ENCODE data around the gene COL16A1. TPM values are rescaled to one million over a fixed set of nuclear protein-coding genes. Genes with fewer than 3 reads are reported as not detected.
A peak's percentile ranks its signal among the peaks of the same experiment; 100 is the strongest.

The COL16A1 gene
- total and polyA plus RNA-seq, 2 of the 4 experiments (the other 2 are of a cell fraction): 34.2 to 62.8 TPM

DNA sequence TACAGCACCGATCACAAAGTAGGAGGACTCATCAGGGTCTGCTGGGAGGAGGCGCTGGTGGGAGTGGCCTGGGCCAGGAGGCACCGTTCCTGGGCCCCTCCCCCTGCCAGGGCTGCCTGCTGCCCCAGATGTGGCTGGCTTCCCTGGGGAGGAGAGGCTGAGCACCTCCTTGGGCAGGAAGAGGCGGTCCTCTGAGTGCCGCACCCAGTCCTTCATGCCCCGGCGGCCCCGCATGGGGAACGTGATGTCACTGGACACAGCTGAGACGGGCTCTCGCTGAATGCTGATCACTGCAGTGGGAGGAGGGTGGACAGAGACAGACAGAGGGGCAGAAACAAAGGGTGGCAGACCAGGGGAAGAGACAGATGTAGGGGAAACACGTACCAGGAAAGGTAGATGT, 35.5 kb upstream of the COL16A1 start (continued):
- TF ChIP-seq, protein P1, sequence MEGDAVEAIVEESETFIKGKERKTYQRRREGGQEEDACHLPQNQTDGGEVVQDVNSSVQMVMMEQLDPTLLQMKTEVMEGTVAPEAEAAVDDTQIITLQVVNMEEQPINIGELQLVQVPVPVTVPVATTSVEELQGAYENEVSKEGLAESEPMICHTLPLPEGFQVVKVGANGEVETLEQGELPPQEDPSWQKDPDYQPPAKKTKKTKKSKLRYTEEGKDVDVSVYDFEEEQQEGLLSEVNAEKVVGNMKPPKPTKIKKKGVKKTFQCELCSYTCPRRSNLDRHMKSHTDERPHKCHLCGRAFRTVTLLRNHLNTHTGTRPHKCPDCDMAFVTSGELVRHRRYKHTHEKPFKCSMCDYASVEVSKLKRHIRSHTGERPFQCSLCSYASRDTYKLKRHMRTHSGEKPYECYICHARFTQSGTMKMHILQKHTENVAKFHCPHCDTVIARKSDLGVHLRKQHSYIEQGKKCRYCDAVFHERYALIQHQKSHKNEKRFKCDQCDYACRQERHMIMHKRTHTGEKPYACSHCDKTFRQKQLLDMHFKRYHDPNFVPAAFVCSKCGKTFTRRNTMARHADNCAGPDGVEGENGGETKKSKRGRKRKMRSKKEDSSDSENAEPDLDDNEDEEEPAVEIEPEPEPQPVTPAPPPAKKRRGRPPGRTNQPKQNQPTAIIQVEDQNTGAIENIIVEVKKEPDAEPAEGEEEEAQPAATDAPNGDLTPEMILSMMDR (conservative IDR thresholded peaks at IDR 0.05; ENCODE audit: low read depth, low read length): no peak
- no peak for TF ChIP-seq NFE2L2 (IDR thresholded peaks at IDR 0.05; ENCODE audit: low read depth, low read length)

DNA sequence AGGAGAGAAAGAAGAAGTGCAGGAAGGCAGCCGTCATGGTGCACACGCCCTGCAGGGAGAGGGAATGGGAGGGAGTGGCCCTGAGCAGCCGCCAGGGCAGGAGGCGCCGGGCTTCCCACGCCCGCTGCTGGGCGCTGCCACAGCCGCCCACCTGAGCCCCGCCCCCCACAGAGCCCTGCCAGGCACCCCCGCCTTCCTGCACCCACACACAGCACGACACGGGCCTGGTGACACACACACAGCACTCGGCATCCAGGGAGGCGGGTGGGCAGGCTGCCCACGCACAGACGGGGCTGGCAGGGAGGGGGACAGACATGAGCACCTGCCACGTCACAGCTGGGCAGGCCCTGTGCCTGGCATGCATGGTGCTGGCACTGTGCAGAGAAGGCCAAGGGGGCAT, 32.9 kb upstream of the COL16A1 start:
- Histone ChIP-seq H2AFZ (replicated peaks; ENCODE audit: low read length, poor library complexity) (no peak overlapping the region), H3K23ac (ENCODE audit: low read depth, low read length) (no peak overlapping the region), H3K4me2 (ENCODE audit: low read depth, low read length) (no peak overlapping the region), H2BK5ac (ENCODE audit: low read depth, low read length, poor library complexity, severe bottlenecking) (no peak overlapping the region), H3K14ac (replicated peaks; ENCODE audit: low read depth, low read length) (no peak overlapping the region), H2AK5ac (ENCODE audit: low read depth, low read length) (no peak overlapping the region), H3K18ac (ENCODE audit: low read depth, low read length) (no peak overlapping the region), H4K20me1 (ENCODE audit: insufficient read depth, low read length) (peaks cover 5% of the 10 kb centered on the region; the same call in 1 of the 2 replicates), H3K4ac (ENCODE audit: low read depth, low read length) (no peak overlapping the region), H2AK9ac (replicated peaks; ENCODE audit: low read depth, low read length, poor library complexity) (peak overlapping the region; percentile 72), H2BK20ac (ENCODE audit: low read depth, low read length) (no peak overlapping the region), H4K91ac (ENCODE audit: insufficient read depth, low read depth, low read length) (no peak overlapping the region), H3K4me1 (ENCODE audit: control insufficient read depth, insufficient read depth, low read length) (no peaks in the 10 kb centered on the region), H3K9me1 (ENCODE audit: insufficient read depth, low read length) (no peaks in the 10 kb centered on the region; the same call in 1 of the 2 replicates), H3K9me3 (ENCODE audit: control insufficient read depth, insufficient read depth, low read length) (no peaks in the 10 kb centered on the region), H3K56ac (ENCODE audit: extremely low read depth, insufficient read depth, low read length) (no peak overlapping the region), H3K79me1 (ENCODE audit: low read depth in 1 of 2, low read length in 2 of 2) (no peaks in the 10 kb centered on the region), H3K36me3 (ENCODE audit: control insufficient read depth, insufficient read depth, low read length) (peaks cover 9% of the 10 kb centered on the region; the same call in 1 of the 2 replicates), H3K4me3 (ENCODE audit: insufficient read depth, low read depth, low read length) (no peak overlapping the region), H2BK15ac (ENCODE audit: low read depth, low read length) (no peak overlapping the region), H4K5ac (ENCODE audit: low read depth, low read length) (no peak overlapping the region), H3K9ac (ENCODE audit: low read depth, low read length) (no peak overlapping the region), H3K27ac (ENCODE audit: insufficient read depth, low read length) (no peak overlapping the region), H3K27me3 (ENCODE audit: control insufficient read depth, insufficient read depth, low read length) (no peaks in the 10 kb centered on the region), H4K8ac (ENCODE audit: low read depth in 2 of 2, low read length in 2 of 2) (no peak overlapping the region), H2BK120ac (ENCODE audit: low read depth, low read length) (no peak overlapping the region)
- no TSS peak for BruUV-seq (replicated peaks)
- ATAC-seq (ENCODE audit: low read depth) (no peak), DNase-seq (no peak)
- dilution Hi-C loops (cut with HindIII; ENCODE audit: low sequenced_read_pairs, unreplicated experiment) (no loop called here), intact Hi-C loops (cut with micrococcal nuclease) (no loop called here), in situ Hi-C loops (cut with MboI; ENCODE audit: low sequenced_read_pairs) (no loop called here)
- ChIA-PET CTCF (interaction anchor here (1.0 kb wide), 2 partner anchors 9 to 18 kb away, joined by 3 to 4 read pairs; no protein-coding TSS in a partner anchor), POLR2A (ENCODE audit: unreplicated experiment) (no interaction called here)
- 100% methylated on average over 2 of the region's 18 CpGs; no CpG with 5 or more reads in 1 of the 2 experiments for WGBS, 2 experiments (ENCODE audit: extremely low coverage in 2 of 2, insufficient read length in 1 of 2)
- no peak for TF ChIP-seq MAZ (IDR thresholded peaks at IDR 0.05; ENCODE audit: borderline replicate concordance, low read depth, low read length)
- TF ChIP-seq, protein P2, sequence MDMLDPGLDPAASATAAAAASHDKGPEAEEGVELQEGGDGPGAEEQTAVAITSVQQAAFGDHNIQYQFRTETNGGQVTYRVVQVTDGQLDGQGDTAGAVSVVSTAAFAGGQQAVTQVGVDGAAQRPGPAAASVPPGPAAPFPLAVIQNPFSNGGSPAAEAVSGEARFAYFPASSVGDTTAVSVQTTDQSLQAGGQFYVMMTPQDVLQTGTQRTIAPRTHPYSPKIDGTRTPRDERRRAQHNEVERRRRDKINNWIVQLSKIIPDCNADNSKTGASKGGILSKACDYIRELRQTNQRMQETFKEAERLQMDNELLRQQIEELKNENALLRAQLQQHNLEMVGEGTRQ (IDR thresholded peaks at IDR 0.05; ENCODE audit: low read depth, low read length): no peak
- no peak for TF ChIP-seq RCOR1 (IDR thresholded peaks at IDR 0.05; ENCODE audit: insufficient replicate concordance, low read length)
- TF ChIP-seq POLR2A (IDR thresholded peaks at IDR 0.05; ENCODE audit: low read depth, low read length): no peak
- TF ChIP-seq, protein P1 (conservative IDR thresholded peaks at IDR 0.05; ENCODE audit: low read depth, low read length): no peak
- TF ChIP-seq SMC3 (IDR thresholded peaks at IDR 0.05; ENCODE audit: low read depth, low read length): no peak
- no peak for TF ChIP-seq MXI1 (IDR thresholded peaks at IDR 0.05; ENCODE audit: borderline replicate concordance, low read depth, low read length)
- TF ChIP-seq, protein P3, sequence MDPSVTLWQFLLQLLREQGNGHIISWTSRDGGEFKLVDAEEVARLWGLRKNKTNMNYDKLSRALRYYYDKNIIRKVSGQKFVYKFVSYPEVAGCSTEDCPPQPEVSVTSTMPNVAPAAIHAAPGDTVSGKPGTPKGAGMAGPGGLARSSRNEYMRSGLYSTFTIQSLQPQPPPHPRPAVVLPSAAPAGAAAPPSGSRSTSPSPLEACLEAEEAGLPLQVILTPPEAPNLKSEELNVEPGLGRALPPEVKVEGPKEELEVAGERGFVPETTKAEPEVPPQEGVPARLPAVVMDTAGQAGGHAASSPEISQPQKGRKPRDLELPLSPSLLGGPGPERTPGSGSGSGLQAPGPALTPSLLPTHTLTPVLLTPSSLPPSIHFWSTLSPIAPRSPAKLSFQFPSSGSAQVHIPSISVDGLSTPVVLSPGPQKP (IDR thresholded peaks at IDR 0.05; ENCODE audit: borderline replicate concordance, low read depth, low read length): no peak
- TF ChIP-seq BHLHE40 (IDR thresholded peaks at IDR 0.05; ENCODE audit: low read depth, low read length): no peak

Measured in IMR-90 (cell line).